HG03565 (cell line): ENCODE data around the gene TRAPPC2L.
"Not testable (repeated sequence)": the region's sequence is repeated elsewhere in the genome, so short reads cannot be mapped to it uniquely, and the experiment has no call there.

Source experiments
- ATAC-seq: cut with Tn5 transposase; IDR thresholded peaks from one replicate; pipeline ENCODE4 v1.9.1; 2021; ENCODE audit warnings: mild to moderate bottlenecking, moderate library complexity; ENCODE audit not compliant: unreplicated experiment

The TRAPPC2L gene

GRCh38 chr16:88817785-88818574 lies 38.9 kb upstream of the TRAPPC2L start:
- no peak for ATAC-seq

DNA sequence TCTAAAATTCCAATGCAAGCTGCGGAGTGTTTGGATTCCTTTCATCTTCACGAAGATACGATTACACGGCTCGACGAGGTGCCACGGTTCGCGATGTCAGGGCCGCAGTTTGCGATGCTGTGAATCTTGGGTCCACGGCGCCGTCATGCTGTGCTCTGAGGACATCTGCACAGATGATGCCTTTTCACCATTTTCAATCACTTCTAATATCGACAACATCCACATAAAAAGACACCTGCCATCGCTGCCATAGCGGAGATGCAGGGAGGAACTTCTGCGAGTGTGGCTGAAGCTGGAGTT lies 38.4 kb upstream of the TRAPPC2L start:
- no peak for ATAC-seq

GRCh38 chr16:88819126-88819525 lies 37.8 kb upstream of the TRAPPC2L start:
- no peak for ATAC-seq

- no peak for ATAC-seq
Measured at GRCh38 chr16:88820385-88821025, 36.4 kb upstream of the TRAPPC2L start.

DNA sequence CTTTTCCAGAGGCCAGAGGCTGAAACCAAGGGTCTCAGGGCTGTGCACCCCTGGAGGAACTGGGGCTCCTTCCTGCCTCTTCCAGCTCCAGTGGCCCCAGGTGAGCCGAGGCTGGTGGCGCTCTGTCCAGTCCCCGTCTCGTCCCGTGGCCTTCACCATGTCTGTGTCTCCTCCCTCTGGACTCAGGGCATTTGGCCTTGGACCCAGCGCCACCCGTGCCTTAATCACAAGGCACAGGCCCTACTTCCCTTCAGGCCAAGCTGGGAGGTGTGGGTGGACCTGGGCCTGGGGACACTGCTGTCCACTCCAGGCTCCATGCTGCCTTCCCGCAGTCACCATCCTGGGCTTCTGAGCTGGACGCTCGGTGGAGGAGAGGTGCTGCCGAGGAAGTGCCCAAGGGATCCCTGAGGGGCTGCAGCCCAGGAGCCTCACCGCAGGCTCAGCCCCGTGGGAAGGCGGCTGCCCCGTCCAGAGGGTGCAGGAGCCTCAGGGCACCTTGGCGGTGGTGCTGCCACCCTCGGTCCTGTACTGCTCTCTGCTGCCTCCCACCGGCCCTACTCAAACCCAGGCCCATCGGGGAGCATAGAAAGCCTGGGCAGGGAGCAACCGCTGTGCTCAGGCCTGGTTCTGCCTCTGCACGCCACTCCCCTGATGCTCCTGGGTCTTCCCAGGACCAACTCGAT lies 35.6 kb upstream of the TRAPPC2L start:
- ATAC-seq: no peak

GRCh38 chr16:88822281-88823040 lies 34.5 kb upstream of the TRAPPC2L start:
- ATAC-seq: no peak

DNA sequence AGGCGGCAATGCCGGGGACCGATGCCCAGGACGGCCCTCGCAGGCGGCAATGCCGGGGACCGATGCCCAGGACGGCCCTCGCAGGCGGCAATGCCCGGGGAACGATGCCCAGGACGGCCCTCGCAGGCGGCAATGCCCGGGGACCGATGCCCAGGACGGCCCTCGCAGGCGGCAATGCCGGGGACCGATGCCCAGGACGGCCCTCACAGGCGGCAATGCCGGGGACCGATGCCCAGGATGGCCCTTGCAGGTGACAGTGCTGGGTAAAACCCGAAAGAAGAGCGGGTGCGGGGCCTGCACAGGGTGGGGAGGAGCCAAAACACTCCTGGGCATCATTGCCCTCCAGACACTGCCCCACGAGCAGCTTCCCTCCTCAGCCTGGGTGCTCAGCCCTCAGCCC lies 33.3 kb upstream of the TRAPPC2L start:
- not testable (repeated sequence) for ATAC-seq

DNA sequence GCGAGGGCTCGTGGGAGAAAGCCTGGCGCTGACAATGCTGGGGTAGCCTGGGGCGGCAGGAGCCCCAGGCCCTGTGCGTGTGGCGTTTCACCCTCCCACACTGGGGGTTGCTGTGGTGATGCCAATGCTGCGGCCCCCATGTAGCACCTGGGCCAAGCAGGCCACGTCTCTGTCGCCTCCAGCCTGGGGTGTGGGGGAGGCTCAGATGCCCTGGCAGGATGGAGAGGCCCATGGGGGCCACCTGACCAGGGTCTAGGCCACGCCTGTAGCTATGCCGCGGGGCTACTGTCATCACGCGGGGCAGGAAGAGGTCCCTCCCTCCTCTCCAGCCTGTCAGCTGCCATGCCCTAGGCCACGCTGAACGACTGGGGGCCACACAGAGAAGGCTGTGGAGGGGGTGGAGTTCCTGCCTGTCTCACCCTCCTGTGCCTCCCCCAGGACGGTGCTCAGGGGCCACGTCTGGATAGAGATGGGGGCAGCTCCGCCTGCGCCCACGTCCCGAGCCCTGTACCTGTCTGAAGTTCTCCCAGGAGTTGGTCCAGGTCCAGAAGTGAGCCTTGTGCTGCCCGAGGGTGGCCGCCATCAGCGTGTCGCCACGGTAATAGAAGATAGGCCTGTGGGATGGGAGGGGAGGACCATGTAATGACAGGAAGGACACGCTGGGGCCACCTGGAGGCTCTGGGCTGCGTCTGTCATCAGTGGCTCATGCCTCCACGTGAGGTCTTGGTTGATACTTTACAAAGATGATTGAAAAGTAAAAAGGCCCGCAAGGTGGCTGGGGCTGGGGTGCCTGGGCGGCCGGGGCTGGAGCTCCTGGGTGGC lies 32.5 kb upstream of the TRAPPC2L start:
- ATAC-seq: no peak

GRCh38 chr16:88825146-88825545 lies 31.8 kb upstream of the TRAPPC2L start:
- no peak for ATAC-seq

GRCh38 chr16:88826070-88826840 lies 30.7 kb upstream of the TRAPPC2L start:
- no peak for ATAC-seq

DNA sequence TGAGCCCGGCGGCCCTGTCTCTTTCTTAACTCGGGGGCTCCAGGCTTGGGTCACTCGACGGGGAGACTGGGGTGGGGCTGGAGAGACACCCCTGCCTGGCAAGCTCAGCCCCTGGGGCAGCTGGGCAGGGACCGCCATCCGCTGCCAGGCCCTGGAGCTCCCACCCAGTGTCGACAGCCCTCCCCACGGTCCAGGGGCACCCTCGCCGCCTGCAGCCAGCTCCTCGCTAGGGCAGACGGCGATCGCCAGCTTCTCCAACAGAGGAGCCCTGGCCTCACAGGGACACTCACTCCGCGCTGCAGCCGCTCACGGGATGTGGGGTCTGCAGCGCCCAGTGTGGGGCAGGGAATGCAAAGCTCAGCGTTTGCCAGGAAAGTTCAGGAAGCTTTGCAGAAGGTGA lies 29.2 kb upstream of the TRAPPC2L start:
- ATAC-seq: no peak

GRCh38 chr16:88828711-88829110 lies 28.2 kb upstream of the TRAPPC2L start:
- ATAC-seq: no peak

DNA sequence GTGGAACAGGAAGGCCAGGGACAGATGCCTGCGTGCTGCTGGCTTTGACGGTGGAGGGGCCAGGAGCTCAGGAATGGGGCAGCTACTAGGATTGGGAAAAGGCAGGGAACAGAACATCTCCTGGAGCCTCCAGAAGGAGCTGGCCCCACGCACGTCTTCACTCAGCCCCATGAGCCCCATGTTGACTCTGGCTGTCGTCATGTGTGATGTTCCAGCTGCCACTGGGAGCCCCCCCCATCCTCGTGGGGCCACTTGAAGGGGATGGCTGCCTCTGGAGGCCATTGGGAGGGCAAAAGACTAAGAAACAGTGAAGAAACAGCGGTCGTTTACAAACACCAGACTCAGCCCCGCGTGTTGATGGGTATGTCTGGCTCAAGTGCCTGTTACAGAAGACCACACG lies 26.7 kb upstream of the TRAPPC2L start:
- ATAC-seq: no peak

DNA sequence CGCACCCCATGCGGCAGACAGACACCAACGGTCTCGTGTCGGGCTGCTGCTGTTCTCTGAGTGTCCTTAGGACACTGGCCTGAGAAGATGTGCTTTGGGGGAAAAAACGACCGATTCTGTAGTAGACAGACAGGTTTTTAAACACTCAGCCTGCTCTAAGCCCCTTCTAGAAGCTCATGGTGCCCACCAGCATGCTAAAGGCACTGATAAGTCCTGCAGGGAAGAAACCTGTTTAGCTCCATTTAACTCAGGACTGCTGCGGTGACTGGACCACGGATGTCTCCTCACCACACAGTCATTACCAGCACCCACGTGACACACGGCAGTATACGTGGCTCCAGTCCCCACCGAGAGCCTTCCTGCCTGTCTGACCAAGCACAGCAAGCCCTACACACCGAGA lies 26.1 kb upstream of the TRAPPC2L start:
- ATAC-seq: no peak

- ATAC-seq: no peak
Measured at GRCh38 chr16:88831838-88832237, 25.1 kb upstream of the TRAPPC2L start.

- ATAC-seq: no peak
Measured at GRCh38 chr16:88833086-88833485, 23.8 kb upstream of the TRAPPC2L start.

DNA sequence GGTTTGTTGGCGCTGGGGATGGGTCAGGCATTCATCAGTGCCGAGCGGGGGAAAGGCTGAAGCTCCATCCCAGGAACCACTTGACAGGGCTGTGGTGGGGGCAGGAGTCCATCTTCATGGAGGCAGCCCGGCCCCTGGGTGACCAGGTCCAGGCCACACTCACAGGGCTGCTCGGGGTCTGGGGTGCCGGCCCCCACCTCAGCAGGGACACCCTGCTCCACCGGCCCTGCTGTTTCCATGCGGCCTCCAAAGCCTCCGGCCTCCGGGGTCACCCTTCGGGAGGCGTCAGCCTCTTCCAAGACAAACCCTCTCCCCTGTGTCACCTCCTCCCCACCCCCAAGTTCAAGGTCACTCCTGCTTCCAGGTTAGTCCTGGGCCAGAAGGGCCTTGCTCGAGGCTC lies 22.3 kb upstream of the TRAPPC2L start:
- no peak for ATAC-seq

- ATAC-seq: no peak
Measured at GRCh38 chr16:88835383-88835782, 21.5 kb upstream of the TRAPPC2L start.

GRCh38 chr16:88835818-88836217 lies 21.1 kb upstream of the TRAPPC2L start:
- no peak for ATAC-seq

DNA sequence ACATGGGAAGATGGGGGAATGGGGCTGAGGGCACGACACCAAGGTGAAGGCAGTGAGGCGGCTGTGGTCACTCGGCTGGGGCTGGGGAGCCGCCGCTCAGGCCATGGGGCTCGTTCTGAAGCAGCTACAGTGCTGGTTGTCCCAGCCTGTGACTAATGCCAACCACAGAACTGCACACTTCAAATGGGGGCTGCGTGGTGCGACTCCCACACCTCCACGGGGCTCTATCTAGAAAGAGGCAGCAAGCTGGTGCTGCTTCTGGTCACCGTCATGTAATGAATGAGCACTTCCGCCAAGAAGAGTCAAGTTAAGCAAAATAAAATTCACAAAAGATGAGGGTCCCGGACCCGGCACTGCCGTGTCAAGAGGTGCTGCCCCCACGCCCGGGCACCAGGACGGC lies 20.1 kb upstream of the TRAPPC2L start:
- no peak for ATAC-seq
